GM19455 (cell line): ENCODE results near the gene TMEM134.
"Not testable (repeated sequence)": the region's sequence is repeated elsewhere in the genome, so short reads cannot be mapped to it uniquely, and the experiment has no call there.

ENCODE experiments used
- ATAC-seq: cut with Tn5 transposase; IDR thresholded peaks from one replicate; pipeline ENCODE4 v1.9.1; 2021; ENCODE audit not compliant: unreplicated experiment

TMEM134 gene

DNA sequence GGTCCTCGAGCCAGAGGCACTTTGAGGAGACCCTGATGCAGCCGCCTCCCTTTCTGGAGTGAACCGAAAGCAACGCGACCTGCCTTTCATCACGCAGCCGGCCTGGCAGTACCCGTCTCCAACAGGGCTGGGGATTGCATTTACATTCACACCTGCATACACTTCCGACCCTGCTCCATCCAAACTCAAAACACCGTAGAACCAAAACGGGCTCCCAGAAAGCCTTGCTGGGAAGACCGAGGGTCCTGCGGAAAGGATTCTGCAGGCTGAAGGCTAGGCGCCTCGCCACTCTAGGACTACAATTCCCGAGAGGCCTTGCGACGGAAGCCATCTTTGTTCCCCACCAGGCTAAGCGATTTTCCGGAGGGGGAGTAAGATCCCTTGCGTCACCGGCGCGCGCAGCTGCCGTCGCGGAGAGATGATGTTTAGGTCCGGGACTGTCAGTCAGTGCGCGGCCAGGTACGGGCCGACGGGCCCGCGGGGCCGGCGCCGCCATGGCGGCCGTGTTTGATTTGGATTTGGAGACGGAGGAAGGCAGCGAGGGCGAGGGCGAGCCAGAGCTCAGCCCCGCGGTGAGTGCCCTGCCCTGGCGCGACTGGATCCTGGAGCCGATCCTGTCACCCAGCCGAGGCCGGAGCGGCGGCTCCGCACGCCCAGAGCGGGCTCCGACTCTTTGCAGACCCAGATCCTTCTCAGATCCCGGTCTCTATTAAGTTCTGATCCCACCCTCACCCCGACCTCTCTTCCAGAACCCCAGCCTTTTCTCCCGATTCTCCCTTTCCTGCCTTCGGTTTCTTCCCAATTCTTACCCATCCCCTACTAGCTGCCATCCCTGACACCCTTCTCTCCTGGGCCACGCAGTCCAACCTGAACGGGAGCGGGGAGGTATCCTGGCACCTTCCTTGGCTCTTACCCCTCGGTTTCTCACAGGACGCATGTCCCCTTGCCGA lies 40.7 kb downstream of the TMEM134 start, which contains the start of gene RPS6KB2:
Gene RPS6KB2, plus strand, starts transcription at position 443 of the 950 bp plus-strand sequence. Its CDS starts 52 bp downstream, at position 495.
- ATAC-seq, result peak; percentile 73

DNA sequence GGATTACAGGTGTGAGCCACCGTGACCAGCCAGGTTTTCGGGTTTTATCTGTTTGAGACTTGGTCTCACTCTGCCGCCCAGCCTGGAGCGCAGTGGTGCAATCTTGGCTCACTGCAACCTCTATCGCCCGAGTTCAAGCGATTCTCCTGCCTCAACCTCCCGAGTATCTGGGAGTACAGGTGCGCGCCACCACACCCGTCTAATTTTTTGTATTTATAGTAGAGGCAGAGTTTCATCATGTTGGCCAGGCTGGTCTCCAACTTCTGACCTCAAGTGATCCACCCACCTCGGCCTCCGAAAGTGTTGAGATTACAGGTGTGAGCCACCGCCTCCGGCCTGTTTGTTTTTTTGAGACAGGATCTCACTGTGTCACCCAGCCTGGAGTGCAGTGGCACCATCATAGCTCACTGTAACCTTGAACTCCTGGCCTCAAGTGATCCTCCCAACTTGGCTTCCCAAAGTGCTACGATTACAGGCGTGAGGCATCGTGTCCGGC lies 41.6 kb downstream of the TMEM134 start:
- not testable (repeated sequence) for ATAC-seq

DNA sequence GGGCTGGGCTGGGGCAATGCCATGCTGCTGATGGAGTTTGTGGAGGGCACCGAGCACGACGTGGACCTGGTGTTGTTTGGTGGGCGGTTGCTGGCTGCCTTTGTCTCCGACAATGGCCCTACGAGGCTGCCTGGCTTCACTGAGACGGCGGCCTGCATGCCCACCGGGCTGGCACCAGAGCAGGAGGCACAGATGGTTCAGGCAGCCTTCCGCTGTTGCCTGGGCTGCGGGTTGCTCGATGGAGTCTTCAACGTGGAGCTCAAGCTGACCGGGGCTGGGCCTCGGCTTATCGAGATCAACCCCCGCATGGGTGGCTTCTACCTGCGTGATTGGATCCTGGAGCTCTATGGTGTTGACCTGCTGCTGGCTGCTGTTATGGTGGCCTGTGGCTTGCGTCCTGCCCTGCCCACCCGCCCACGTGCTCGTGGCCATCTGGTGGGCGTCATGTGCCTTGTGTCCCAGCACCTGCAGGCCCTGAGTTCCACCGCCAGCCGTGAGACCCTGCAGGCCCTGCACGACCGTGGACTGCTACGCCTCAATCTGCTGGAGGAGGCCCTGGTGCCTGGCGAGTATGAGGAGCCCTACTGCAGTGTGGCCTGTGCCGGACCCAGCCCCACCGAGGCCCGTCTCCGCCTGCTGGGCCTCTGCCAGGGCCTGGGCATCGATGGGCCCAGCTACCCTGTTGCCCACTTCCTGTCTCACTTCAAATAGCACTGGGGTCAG lies 45.0 kb downstream of the TMEM134 start:
- no peak for ATAC-seq

DNA sequence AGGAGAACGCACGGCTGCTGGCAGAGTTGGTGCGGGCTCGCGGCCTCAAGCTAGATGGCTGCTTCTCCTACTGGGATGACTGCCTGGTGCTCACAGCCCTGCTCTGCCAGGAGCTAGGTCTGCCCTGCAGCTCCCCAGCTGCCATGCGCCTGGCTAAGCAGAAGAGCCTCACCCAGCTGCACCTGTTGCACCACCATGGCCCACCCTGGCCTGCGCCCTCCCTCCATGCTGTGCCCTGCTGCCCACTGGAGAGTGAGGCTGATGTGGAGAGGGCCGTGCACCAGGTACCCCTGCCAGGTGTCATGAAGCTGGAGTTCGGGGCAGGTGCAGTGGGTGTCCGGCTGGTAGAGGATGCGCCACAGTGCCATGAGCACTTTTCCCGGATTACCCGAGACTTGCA lies 45.6 kb downstream of the TMEM134 start:
- ATAC-seq, result no peak

DNA sequence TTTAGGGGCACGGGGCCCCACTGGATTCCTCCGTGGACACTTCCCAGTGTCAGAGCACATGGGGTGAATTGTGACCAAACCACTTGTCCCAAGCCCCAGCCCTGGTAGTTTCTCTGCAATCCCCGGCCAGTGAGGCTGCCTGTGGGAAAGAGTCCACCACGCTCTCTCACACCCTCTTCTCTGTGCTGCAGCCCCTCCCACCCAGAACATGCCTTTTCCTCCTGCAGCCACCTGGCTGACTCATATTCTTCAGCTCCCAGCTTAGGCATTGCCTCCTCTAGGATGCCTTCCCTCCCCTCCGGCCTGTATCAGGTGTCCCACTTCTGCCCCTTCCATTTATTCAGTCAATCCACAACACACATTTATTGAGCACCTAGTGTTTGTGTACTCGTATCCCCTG lies 46.2 kb downstream of the TMEM134 start:
- ATAC-seq, result no peak

DNA sequence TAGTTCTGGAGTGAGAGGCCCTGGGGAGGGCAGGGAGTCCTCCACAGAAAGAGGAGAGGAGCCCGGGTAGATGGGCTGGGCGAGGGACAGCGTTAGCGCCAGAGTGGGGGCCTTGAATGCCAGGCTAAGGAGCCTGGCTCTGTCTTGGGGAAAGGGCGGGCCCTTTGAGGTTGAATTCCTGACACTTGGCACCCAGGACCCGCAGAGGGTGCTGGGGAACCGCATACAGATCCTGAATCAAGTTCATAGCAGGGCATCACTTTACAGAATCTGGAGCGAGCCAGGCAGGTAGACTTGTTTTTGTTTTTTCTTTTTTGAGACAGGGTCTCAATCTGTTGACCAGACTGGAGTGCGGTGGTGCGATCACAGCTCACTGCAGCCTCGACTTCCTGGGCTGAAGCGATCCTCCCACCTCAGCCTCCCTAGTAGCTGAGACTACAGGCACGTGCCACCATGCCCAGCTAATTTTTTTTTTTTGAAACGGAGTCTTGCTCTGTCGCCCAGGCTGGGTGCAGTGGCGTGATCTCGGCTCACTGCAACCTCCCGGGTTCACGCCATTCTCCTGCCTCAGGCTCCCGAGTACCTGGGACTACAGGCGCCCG lies 47.5 kb downstream of the TMEM134 start:
- no peak for ATAC-seq

DNA sequence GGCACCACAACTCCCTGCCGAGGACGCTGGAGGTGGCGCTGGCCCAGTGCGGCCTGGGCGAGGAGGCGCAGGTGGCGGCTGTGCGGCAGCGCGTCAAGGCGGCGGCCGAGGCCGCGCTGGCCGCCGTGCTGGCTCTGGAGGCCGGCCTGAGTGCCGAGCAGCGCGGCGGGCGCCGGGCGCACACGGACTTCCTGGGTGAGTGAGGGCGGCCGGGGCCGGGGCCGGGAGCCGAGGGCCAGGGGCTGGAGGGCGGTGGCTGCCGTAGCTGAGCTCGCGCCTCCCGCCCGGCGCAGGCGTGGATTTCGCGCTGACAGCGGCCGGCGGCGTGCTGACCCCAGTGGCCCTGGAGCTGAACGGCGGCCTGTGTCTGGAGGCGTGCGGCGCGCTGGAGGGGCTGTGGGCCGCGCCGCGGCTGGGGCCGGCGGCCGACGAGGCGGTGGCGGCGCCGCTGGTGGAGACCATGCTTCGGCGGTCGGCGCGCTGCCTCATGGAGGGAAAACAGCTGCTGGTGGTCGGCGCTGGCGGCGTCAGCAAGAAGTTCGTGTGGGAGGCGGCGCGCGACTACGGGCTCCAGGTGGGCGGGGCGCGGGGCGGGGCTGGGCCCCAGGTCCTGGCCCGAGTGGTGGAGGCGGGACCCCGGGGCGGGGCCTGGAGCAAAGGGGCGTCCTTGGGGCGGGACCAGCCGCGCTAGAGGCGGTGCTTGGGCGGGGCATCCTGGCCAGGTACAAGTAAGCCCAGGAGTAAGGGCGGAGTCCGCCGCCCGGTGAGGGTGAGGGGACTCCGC lies 48.2 kb downstream of the TMEM134 start:
- peak; percentile 77 for ATAC-seq

DNA sequence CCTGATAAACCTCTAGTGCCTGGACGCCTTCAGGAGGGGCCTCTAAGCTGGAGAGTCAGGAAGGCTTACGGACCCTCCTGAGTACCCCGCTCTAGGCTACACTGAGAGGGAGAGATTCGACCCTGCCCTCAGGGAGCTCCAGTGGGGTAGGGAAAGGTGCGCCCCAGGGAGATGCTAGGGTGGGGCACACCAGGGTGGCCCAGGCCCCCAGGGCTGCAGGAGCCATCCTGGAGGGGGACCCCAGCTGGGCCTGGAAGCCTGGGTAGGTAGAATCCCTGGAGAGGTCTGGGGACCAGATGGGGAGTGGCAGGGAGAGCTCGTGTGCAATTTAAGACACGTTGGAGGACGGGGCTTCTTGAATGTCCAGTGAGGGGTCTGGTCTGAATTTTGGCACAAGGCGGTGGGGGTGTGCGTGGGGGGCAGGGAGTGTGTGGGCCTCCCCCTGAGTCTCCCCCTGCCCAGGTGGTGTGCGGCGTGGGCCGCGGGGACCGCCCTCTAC lies 48.9 kb downstream of the TMEM134 start:
- ATAC-seq, result no peak

DNA sequence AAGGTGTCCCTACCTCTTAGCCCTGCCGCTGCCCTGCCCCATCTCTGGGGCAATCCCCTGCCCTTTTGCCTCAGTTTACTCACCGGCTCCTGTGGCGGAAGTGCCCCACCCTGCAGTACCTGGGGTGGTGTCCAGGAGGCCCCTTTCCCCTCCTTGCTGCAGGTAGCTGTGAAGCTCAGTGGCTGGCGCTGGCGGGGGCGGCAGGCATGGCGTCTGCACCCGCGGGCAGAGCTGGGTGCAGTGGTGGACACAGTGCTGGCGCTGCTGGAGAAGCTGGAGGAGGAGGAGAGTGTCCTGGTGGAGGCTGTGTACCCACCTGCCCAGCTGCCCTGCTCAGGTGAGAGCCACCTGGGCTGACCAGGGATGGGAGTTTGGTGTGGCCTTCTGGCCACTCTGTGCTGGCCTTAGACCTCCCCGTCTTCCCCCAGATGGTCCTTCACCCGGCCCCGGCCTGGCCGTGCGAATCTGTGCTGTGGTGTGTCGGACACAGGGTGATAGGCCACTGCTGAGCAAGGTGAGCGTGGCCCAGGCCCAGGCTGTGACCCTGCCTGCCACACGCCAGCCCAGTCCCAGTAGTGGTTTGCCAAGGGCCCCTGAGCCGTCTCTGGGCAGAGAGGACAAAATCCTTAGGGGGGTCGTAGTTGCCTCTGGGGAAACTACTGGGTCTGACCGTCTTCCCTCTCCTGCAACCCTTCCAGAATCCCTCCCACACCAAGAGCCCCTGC lies 49.6 kb downstream of the TMEM134 start:
- ATAC-seq, result no peak

DNA sequence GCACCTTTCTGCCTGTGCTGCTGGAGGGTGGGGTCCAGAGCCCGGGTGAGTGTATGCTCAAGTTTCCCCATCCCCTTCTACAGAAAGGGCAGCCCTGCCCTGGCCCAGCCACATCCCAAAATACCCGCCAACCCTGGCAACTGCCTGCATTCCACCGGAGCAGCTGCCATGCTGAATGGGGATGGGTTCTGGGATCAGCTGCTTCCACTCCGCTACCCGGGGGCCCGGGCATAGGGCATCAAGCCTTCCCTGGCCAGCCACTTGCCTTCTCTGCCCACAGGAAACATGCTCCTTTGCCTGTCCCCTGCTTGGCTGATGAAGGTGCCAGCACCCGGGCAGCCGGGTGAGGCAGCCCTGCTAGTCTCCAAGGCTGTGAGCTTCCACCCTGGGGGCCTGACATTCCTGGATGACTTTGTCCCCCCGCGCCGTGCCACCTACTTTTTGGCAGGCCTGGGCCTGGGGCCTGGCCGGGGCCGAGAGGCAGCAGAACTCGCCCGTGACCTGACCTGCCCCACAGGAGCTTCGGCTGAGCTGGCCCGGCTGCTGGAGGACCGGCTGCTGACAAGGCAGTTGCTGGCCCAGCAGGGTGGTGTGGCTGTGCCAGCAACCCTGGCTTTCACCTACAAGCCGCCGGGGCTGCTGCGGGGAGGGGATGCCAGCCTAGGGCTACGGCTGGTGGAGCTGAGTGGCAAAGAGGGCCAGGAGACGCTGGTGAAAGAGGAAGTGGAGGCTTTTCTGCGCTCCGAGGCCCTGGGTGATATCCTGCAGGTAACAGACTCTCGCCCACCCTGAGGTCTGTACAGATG lies 50.4 kb downstream of the TMEM134 start:
- ATAC-seq, result no peak

DNA sequence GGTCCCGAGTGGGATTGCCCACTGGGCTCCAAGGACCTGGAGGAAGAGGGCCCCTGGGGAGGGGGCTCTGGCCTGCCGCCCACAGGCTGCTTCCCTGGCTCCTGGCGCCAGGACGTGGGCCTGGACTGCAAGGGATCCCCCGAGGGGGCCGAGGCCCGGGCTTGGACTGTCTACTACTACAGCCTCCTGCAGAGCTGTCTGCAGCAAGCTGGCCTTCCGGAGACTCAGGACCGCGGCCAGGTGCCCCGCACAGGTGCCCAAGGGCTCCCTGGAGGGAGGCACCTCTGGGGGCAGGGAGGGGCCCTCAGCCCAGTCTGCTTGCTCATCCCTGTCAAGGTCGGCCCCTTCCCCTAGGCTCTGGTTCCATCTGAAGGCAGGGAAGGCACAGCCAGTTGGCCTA lies 51.6 kb downstream of the TMEM134 start:
- ATAC-seq, result no peak

DNA sequence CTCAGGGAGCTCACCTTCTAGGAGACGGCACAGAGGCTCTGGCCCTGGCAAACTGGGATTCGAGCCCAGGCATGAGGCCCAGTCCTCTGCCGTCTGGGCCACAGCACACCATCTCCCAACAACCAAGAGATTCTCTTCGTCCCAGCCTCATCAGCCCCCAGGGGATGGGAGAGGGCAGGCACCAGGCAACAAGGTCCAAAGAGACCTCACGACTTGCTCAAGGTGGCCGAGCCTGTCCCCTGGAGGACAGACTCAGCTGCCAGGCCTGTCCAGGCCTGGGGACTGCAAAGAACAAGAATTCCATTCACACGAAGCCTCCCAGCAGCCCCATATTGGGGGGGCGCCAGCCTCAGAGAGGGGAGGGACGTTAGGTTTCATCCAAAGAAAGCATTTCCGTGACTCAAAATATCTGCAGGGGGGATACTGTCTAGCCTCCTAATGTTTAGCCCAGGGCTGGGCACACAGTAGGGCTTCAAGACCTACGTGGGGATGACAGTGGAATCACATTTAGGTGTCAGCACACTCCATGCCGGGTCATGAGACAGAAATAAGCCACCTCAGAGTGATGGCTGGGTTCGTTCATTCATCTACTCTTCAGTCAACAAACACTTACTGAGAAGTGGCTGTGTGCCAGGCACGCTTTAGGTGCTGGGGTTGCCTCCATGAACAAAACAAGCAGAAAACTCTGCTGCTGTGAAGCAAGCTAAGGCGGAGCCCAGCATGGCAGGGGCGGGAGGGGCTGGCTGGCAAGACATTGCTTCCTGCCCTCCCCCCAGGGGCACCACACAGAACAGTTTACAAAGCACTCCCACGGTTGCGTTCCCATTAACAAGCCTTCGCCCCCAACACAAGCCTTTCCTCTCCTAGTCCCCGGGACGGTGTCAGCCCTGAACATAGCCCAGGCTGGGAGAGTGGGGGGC lies 52.4 kb downstream of the TMEM134 start:
- no peak for ATAC-seq

DNA sequence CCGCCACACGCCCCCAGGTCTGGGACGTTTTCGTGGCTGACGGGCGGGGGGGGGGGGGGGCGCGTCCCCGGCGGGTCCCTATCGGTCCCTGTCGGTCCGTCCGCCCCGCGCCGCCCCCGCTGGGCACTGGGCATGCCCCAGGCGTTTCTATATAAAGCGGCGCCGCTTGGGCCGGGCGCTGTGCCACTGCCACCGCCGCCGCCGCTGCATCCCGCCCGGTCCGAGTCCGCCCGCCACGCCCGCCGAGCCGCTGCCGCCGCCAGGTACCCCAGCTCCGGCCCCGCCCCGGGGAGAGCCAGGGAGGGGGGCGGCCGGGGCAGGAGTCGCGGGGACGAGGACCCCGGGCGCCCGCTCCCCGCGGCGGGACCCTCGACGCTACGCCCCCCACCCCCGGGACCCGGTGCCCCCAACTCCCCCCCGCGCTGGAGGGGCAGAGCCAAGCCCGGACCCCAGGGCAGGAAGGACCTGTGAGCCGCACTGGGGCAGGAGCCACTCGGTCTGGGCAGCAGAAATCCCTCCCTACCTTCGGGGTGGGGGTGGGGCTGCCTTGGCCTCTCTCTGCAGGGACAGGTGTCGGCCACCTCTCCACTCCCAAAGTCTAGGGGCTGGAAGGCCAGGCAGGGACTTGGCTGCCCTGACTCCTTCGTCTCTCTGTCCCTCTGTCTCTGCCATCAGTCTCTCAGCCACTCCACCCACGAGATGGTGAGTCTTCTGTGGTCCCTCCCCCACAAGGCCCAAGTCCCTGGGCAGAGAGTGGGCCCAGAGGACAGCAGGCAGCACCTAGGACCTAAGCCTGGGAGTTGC lies 53.3 kb downstream of the TMEM134 start, which contains the start of gene CARNS1:
Gene CARNS1, plus strand, starts transcription at position 178 of the 804 bp plus-strand sequence. Its CDS starts 522 bp downstream, at position 700.
- no peak for ATAC-seq

DNA sequence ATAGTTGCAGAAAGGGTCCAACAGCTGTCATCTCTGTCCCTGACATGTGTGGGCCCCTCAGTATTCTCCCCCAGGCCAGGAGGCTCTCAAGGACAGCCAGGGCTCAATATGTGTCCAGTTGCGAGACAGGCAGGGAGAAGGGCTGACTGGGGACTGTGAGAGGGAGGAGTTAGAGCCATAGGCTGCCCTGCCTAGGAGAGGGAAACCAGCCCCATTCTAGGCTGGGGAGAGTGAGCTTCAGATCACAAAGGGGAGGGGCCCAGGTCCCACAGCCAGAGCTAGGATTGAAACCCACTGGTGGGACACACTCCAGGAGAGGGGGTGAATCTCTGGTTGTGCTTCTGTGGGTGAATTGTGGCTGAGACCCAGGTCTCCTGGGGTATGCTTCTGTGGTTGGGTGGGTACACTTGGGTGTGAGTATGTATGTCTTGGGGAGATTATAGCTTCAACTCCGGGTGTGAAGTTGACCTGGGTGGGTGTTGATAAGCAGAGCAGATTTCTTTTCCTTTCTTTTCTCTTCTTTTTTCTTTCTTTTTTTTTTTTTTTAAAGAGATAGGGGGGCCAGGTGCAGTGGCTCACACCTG lies 55.7 kb downstream of the TMEM134 start:
- no peak for ATAC-seq

DNA sequence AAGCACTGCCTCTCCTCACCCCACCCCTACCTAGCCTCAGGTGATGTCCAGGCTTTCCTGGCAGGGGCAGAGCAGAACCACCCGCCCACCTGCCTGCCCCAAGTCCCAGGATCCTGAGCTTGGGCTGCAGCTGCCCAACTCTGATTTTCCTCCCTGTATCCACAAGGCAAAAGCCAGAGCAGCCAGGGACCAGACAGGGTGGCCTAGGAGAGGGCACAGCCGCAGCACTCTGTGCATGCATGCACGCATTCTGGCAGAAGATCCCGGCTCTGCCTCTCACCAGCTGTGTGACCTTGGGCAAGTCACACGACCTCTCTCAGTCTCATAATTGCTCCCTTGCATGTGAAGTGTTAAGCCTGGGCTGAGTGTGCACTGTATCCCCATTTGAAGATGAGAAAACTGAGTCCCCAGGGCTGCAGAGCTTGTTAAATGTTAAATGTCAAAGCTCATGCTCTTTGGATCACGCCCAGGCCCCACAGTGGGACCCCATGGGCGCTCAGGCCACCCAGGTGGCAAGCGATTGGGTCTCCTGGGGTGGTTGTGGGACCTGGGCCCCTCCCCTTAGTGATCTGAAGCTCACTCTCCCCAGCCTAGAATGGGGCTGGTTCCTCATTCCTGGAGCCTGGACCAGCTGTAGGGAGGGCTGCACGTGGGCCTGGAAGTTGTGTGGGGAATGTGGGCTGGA lies 56.4 kb downstream of the TMEM134 start:
- ATAC-seq, result no peak

DNA sequence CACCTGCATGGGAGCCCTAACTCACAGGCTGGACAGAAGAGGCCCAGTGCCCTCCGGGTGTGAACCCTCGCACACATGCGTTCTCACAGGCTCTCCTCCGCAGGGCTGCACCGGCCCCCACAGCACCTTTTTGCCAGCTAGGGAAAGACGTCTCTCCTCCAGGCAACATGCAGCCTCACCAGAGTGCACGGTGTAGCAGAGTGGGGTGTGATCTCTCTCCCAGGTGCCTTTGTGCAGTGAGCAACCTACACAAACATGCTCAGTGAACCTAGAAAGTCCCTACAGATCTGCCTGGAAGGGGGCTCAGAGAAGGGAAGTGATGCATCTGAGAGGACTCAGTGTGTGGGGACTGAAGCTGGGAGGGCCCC lies 57.3 kb downstream of the TMEM134 start:
- ATAC-seq, result no peak
